A673 (cell line): ENCODE data around the gene ZNF507. TPM values are rescaled to one million over a fixed set of nuclear protein-coding genes. Genes with fewer than 3 reads are reported as not detected.

ENCODE experiments used
- BruUV-seq: library from RNA; stranded (reverse); fragments of 400-500 nt; replicated peaks from 2 replicates; lab custom pipeline; 2021; lab: Mats Ljungman, UMichigan
- CTCF ChIA-PET: fragments of 300-600 bp; sonication (Branson Sonifier 250); formaldehyde crosslinking; loops from one replicate; lab custom pipeline; 2022; ENCODE audit warnings: antibody characterized with exemption; lab: Charles Lee
- POLR2A ChIA-PET: fragments of 300-600 bp; sonication (Branson Sonifier 250); formaldehyde crosslinking; loops from one replicate; lab custom pipeline; 2022; ENCODE audit warnings: antibody characterized with exemption; ENCODE audit not compliant: low non-redundant PET; lab: Charles Lee
- DNase-seq: peaks from one replicate; pipeline ENCODE4 v3.0.0-alpha.2; 2015; ENCODE audit warnings: low spot score
- H3K27ac ChIP-seq: fragments of 200-600 bp; sonication (generic); 2 replicates; pipeline ENCODE4 v1.5.1; 2016; ENCODE audit warnings: mixed run types, low read depth, mild to moderate bottlenecking, mixed read lengths, antibody characterized with exemption, low read length; ENCODE audit not compliant: poor library complexity, severe bottlenecking
- H3K27me3 ChIP-seq: fragments of 200-600 bp; sonication (generic); replicated peaks from 2 replicates; pipeline ENCODE4 v1.6.1; 2017; ENCODE audit warnings: mixed run types, low read depth, mild to moderate bottlenecking, mixed read lengths, antibody characterized with exemption, low read length; ENCODE audit not compliant: insufficient read depth, poor library complexity
- H3K36me3 ChIP-seq: fragments of 200-600 bp; sonication (generic); 2 replicates; pipeline ENCODE4 v1.6.1; 2016; ENCODE audit warnings: mixed run types, mild to moderate bottlenecking, mixed read lengths, antibody characterized with exemption, low read length; ENCODE audit not compliant: insufficient read depth, poor library complexity, severe bottlenecking
- H3K4me1 ChIP-seq: fragments of 200-600 bp; sonication (generic); 2 replicates; pipeline ENCODE4 v1.6.1; 2017; ENCODE audit warnings: mixed run types, mild to moderate bottlenecking, mixed read lengths, antibody characterized with exemption, low read length; ENCODE audit not compliant: insufficient read depth, poor library complexity, severe bottlenecking
- H3K4me3 ChIP-seq: fragments of 200-600 bp; sonication (generic); 2 replicates; pipeline ENCODE4 v1.5.1; 2016; ENCODE audit warnings: low read depth, mixed run types, mild to moderate bottlenecking, mixed read lengths, low read length; ENCODE audit not compliant: poor library complexity, severe bottlenecking
- H3K9me3 ChIP-seq: fragments of 200-600 bp; sonication (generic); 2 replicates; pipeline ENCODE4 v1.6.1; 2016; ENCODE audit warnings: mixed run types, low read depth, mild to moderate bottlenecking, mixed read lengths, antibody characterized with exemption, low read length; ENCODE audit not compliant: poor library complexity, severe bottlenecking
- CTCF ChIP-seq: fragments of 300-800, 200-600 bp; sonication (generic); conservative IDR thresholded peaks from 2 replicates; pipeline ENCODE4 v1.5.1; 2017; ENCODE audit warnings: low read depth, mild to moderate bottlenecking, antibody characterized with exemption, low read length, moderate library complexity, mixed read lengths
- EZH2 ChIP-seq: fragments of 200-600 bp; sonication (generic); IDR thresholded peaks from 2 replicates; pipeline ENCODE4 v1.6.1; 2017; ENCODE audit warnings: borderline replicate concordance, low read depth, mild to moderate bottlenecking, mixed read lengths, antibody characterized with exemption, low read length; ENCODE audit not compliant: poor library complexity, severe bottlenecking
- intact Hi-C: fragments of 100-400 bp; cut with micrococcal nuclease; formaldehyde crosslinking; loops from one replicate; pipeline ENCODE4 v1.10.0; 2022; ENCODE audit not compliant: unreplicated experiment
- total RNA-seq: library from RNA; stranded (reverse); gene quantifications from 2 replicates; pipeline ENCODE4 v1.2.3, GENCODE V29; 2021

ZNF507 gene
- total RNA-seq, 1 experiment from 2014 or later: 35.0 TPM

GRCh38 chr19:32363632-32364031, 18.2 kb downstream of the ZNF507 start:
- no peak overlapping the region for H3K27ac ChIP-seq
- ChIA-PET CTCF (no interaction called here), POLR2A (no interaction called here)
- no peak overlapping the region for H3K4me3 ChIP-seq
- no peaks in the 10 kb centered on the region for H3K9me3 ChIP-seq
- TF ChIP-seq CTCF (no peak), EZH2 (no peak)
- no TSS peak for BruUV-seq
- no peaks in the 10 kb centered on the region for H3K4me1 ChIP-seq
- DNase-seq: no peak
- intact Hi-C loops: no loop called here
- H3K27me3 ChIP-seq: no peaks in the 10 kb centered on the region
- peaks cover 38% of the 10 kb centered on the region for H3K36me3 ChIP-seq

GRCh38 chr19:32364040-32364439, 18.6 kb downstream of the ZNF507 start:
- no peak overlapping the region for H3K4me3 ChIP-seq
- ChIA-PET POLR2A (no interaction called here), CTCF (no interaction called here)
- intact Hi-C loops: no loop called here
- no peak overlapping the region for H3K27ac ChIP-seq
- no peak for DNase-seq
- BruUV-seq: no TSS peak
- no peaks in the 10 kb centered on the region for H3K4me1 ChIP-seq
- no peaks in the 10 kb centered on the region for H3K27me3 ChIP-seq
- H3K9me3 ChIP-seq: no peaks in the 10 kb centered on the region
- TF ChIP-seq CTCF: no peak
- no peak for TF ChIP-seq EZH2
- H3K36me3 ChIP-seq: peaks cover 34% of the 10 kb centered on the region

GRCh38 chr19:32367063-32367462, 21.7 kb downstream of the ZNF507 start:
- no peak for DNase-seq
- no peak overlapping the region for H3K4me3 ChIP-seq
- no peak overlapping the region for H3K27ac ChIP-seq
- H3K4me1 ChIP-seq: no peaks in the 10 kb centered on the region
- H3K9me3 ChIP-seq: no peaks in the 10 kb centered on the region
- H3K27me3 ChIP-seq: no peaks in the 10 kb centered on the region
- BruUV-seq: no TSS peak
- no peak for TF ChIP-seq CTCF
- no peak for TF ChIP-seq EZH2
- ChIA-PET POLR2A (no interaction called here), CTCF (no interaction called here)
- intact Hi-C loops: no loop called here
- H3K36me3 ChIP-seq: peaks cover 25% of the 10 kb centered on the region
